ENCODE data around the gene SEMA6D.
A peak's percentile ranks its signal among the peaks of the same experiment; 100 is the strongest.

Gene SEMA6D

DNA sequence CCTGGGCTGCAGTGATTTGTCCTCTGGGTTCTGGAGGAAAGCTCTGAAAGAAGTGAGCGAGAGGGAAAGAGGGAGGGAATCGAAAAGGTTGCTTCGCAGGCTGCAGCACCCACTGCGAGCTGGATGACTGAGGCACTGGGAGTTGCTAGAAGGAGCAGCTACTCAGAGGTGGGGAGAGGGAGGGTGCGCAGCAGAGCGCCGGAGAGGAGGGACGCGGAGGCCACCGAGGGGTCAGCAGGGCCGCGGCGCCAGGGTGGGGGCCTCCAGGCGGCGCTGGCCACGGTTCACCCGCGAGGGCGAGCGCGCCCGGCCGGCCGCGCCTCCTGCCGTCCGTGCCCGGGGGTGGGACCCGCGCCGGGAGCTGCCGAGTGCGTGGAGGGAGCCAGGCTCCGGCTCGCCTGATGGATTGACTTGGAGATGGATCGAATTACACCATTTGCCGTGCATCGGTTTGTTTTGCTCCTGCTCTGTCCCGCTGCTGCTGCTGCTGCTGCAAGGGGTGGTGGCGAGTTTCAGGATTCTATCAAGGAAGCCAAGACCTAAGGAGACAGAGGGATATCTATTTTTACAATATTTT, at the start of gene SEMA6D:
Gene SEMA6D, plus strand, starts transcription at position 470 of the 577 bp plus-strand sequence. CDS start 42,294 bp downstream, outside the sequence.
- DNase-seq: peak; percentile 59

DNA sequence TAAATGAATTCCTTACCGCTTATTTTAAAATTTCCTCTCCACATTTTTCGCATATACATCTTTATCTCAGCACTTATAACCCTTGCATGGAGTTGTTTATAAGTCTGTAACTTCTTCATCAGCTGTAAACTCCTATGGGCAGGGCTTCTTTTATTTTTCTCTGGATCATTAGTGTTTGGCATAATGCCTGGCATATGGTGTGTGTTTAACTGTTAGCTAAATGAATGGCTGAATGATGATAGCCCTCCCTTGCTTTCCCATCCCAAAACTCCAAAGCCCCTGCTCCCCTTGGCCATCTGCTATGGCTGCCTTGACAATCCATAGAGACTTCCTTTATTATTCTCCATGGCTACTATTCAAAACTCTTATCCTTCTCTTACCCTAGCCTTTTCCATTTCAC, 48.1 kb upstream of the SEMA6D start:
- peak; percentile 3 for DNase-seq

DNA sequence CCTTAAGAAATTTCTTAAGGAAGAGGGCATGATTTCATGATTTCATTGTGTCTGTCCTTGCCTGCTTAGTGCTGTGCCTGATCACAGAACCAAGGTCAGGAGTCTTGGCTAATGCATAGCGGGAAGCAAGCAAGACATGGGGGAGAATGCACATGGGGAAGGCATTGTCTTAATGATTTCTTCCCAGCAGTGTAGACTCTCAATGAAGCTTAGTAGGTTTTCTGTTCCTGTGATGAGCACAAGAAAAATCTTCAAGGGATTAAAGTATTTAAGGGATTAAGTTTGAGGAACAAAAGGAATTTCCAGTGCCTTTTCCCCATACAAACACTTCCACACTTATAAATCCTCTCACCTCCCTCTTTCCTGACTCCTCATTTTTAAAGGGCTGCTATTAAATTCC, 46.9 kb upstream of the SEMA6D start:
- no peak for DNase-seq

GRCh38 chr15:47673232-47673761, 44.0 kb upstream of the SEMA6D start:
- no peak for DNase-seq

GRCh38 chr15:47674586-47675232, 42.6 kb upstream of the SEMA6D start:
- DNase-seq: peak; percentile 60

DNA sequence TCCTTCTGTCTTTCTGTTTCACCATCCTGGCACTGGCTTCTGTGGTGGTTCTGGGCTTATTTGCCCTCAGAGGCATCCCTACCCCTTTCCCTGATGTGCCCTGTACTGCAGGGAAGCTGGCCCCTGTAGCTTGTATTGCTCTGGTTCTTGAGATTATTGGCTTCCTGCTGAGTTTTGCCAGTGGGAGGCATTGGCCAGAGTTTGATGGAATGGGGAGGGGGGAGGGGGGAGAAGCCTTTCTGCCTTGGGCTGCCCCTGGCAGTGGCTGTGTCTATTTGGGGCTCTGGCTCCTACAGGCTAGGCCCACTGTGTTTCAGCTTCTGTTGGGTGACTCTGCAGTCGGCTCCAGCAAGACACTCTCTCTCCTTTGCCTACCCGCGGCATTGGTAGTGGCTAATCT, 41.6 kb upstream of the SEMA6D start:
- no peak for DNase-seq

GRCh38 chr15:47678040-47678439, 39.3 kb upstream of the SEMA6D start:
- DNase-seq: no peak

DNA sequence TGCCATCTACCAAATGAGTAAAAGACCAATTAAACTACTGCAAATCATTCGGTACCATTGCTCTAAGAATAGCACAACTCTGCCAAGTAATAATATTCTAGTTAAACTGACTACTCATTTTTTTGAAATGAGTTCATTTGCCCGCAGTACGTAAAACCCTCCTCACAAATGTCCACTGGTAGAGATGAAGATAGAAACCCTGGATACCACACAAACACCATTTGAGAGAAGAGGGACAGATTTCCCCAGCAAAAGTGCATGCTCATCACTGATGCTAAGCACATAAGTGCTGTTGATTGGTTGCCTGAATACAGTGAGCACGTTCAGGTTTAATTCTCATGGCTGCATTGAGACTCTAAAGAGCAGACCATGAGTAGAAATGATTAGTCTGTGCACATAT, 34.6 kb upstream of the SEMA6D start:
- no peak for DNase-seq

- no peak for DNase-seq
Measured at GRCh38 chr15:47685141-47685870, 32.0 kb upstream of the SEMA6D start.

- DNase-seq: no peak
Measured at GRCh38 chr15:47688573-47689086, 28.7 kb upstream of the SEMA6D start.

DNA sequence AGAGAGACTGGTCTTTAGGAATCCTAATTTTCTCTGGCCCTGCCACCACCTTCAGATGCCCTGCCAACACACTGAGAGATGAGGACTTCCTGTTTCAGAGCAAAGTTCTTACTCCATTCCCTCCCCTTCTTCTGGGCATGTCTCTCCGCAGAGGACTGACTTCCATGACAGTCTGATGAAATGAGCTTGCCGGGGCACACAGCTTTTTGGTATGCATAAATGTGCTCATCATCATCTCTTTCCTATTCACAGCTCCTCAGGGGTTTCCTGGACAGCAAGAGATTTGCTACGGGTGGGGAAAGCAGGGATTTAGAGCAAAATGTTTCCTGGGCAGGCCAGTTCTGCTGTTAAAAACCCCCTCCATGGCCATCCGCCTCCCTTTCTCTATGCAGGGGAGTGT, 27.6 kb upstream of the SEMA6D start:
- DNase-seq: no peak

DNA sequence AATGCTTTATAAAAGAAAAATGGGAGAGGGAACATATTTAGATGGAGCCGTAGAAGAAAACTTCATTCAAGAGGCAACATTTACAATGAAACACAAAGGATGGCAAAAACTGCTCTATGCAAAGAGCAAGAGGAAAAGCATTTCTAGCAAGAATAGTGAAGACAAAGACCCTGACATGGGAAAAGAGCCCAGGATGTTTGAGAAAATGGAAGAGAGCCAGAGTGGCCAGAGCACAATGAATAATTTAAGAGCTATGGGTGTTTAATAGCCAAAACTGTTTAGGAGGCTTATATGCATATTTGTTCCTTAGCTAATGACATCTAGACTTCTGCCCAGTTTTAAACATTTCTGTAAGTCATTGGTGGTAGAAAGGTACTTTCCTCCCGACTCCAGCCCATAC, 25.4 kb upstream of the SEMA6D start:
- DNase-seq: no peak

DNA sequence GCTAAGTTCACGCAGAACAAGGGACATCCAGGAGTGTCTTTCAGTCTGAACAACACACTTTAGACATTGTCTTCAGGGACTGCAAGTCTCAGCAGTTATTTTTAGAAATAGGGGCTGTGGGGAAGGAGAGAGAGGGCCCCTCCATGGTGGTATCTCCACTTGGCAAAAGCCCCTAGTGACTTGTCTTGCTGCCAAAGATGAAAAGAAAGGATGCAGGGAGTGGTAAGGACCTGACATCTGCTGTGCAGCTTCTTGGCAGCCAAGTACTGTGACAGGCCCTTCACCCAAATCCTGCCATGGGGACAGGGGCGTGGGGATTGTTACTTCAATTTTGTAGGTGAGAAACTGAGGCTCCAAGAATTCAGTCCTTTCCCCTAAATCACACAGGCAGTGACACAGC, 21.0 kb upstream of the SEMA6D start:
- DNase-seq: no peak

- no peak for DNase-seq
Measured at GRCh38 chr15:47705281-47705997, 11.9 kb upstream of the SEMA6D start.

GRCh38 chr15:47707391-47707790, 9.9 kb upstream of the SEMA6D start:
- DNase-seq: no peak

- DNase-seq: no peak
Measured at GRCh38 chr15:47708161-47708980, 8.9 kb upstream of the SEMA6D start.

GRCh38 chr15:47711655-47712054, 5.7 kb upstream of the SEMA6D start:
- no peak for DNase-seq

DNA sequence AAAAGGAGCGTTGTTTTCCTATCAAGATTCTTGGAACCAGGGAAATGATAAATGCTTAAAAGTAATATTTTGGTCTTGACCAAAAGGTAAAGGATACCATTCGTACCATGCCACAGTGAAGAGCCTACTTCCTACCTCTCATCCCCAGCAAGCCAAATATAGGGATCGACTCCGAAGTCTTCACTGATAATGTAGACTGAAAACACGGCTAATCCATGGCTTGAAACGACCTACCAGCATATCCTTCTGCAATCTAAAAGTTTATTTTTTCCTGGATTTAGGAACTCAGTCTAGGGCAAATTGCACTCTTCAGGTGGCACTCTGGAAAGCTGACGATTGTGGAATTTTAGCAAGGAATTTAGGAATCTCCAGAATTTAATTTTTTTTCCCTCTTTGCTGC, 1.9 kb upstream of the SEMA6D start:
- DNase-seq: no peak

DNA sequence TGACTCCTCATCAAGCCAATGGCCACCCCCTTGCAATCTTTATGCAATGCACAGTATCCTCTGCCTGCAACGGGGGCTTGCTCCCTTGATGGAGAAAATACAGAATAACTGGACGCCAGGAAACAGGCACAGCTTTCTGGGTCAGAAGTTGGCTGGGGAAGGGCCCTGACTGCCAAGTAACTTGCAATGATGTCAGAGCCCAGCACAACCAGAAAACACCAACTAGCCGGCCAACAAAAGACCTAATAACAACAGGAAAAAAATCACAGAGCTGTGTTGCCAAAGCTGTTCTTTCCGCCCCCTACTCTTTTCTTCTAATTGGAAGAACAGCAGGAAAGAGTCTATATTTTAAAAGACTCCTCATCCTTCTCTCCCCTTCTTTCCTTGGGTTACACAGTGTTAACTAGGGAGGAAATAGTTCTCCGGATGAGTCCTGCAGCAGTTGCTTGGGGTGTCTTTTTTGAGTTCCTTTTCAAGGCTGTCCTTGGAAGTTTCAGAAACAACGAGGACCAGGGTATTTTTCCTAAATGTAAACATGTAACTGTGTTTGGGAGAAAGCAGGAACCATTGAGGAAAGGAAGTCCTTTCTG, 1.4 kb upstream of the SEMA6D start:
- DNase-seq: no peak

DNA sequence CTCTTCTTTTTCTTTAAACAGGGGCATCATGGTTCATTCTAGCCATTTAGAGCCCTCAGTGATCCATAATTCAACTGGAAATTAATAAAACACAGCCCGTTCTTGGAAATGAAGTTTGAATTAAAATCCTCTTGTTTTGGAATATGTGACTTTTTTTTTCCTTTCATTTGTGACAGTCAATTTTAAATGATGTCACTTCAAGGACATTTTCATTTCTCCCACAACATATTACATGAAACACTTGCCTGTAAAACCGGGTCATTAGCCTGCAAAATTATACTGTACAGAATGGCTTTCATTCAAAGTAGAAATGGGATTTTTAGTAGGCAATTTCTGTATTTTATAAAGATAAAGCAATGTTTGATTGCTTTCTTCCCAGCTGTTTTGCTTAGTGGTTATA, 789 bp upstream of the SEMA6D start:
- no peak for DNase-seq

DNA sequence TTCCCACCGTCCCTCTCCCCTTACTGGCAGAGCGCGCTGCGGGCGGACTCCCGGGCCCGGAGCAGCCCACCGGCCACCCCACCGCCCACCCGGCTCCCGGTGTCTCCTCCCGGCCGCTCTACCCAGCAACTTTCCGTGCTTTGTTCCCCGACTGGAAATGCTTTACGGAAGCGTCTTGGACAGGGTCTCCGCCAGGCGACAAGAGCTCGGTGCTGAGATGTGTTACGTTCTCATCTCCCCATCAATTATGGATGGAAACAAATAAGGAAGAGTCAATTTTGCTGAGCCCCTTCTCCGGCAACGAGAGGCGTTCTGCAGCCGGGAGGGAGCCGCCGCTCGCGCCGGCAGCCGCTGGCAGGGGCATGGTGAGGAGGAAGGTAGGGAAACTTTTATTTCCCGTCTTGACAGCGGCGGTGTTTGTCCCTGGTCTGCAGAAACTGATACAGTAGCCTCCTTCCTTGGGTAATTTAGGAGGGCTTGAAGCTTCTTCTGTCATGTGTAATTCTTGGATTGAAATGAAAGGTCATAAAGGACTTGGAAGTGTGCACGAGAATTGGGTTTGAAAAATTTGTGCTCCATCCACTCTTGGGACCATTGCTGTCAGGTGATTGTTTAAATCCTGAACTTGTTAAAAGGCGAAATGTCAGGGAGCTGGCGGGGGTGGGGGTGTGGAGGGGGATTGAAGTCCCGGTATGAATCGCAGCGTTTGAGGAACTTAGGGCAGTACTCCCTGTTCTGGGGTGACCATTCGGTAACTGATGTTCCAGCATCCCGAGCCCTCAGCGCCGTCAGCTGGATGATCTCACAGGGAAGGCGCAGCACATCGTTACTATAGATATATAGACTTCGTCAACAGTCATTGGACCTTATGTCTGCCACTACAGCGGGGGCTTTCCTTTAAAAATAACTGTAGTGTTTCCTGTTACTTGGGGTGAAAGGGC, 1.5 kb downstream of the SEMA6D start:
- DNase-seq: no peak
